ENCODE results near the gene FHAD1. TPM values are rescaled to one million over a fixed set of nuclear protein-coding genes. Genes with fewer than 3 reads are reported as not detected.

The FHAD1 gene
- total and polyA plus RNA-seq, 9 of the 15 experiments (the other 6 are each of a cell fraction or from before 2014, with no cell fraction given): 0.32 to 2.1 (median 1.5) TPM; not detected in 1

GRCh38 chr1:15201849-15202551 lies 45.0 kb upstream of the FHAD1 start:
- no TSS peak for BruUV-seq (replicated peaks)
- intact Hi-C loops (cut with micrococcal nuclease) (no loop called here), in situ Hi-C loops (cut with MboI) (no loop called here)
- Histone ChIP-seq H3K27me3 (ENCODE audit: control insufficient read depth in 2 of 2, insufficient read depth in 2 of 2, low read length in 2 of 2) (peaks cover 28 to 86% of the 10 kb centered on the region in 2 experiments), H3K4me3 (no peak overlapping the region), H3K9me1 (ENCODE audit: control insufficient read depth, insufficient read depth, low read length) (no peaks in the 10 kb centered on the region), H3K36me3 (ENCODE audit: control insufficient read depth, insufficient read depth, low read length) (no peaks in the 10 kb centered on the region), H3K4me2 (ENCODE audit: insufficient read depth, low read length) (no peak overlapping the region), H3K9ac (ENCODE audit: insufficient read depth in 1 of 2, low read depth in 2 of 2, low read length in 2 of 2) (no peak overlapping the region), H3K4me1 (replicated peaks in 1 of 2; ENCODE audit: control insufficient read depth in 2 of 2, insufficient read depth in 2 of 2, low read length in 2 of 2) (no peaks in the 10 kb centered on the region; a peak in 1 of 5 replicates), H3K9me3 (replicated peaks; ENCODE audit: control insufficient read depth, insufficient read depth, low read depth, low read length) (no peaks in the 10 kb centered on the region), H3K27ac (ENCODE audit: extremely low read depth, low read depth, low read length) (no peak overlapping the region), H4K20me1 (replicated peaks; ENCODE audit: control insufficient read depth, insufficient read depth, low read length) (peaks cover 3% of the 10 kb centered on the region; the same call in 1 of the 2 replicates), H3K79me2 (ENCODE audit: control insufficient read depth, insufficient read depth, low read length) (no peaks in the 10 kb centered on the region), H2AFZ (ENCODE audit: low read depth, low read length) (no peak overlapping the region)
- no peak for ATAC-seq
- POLR2A ChIA-PET: interaction anchor here (0.6 to 0.9 kb wide), 2 partner anchors 34 to 852 kb away, joined by 3 read pairs; no protein-coding TSS in a partner anchor
- WGBS (ENCODE audit: insufficient coverage, low coverage, missing lambda C conversion rate): 4% methylated on average over 13 of the region's 13 CpGs
- no peak for FAIRE-seq
- CTCF ChIA-PET (ENCODE audit: low intra/inter-chr PET ratio): no interaction called here
- no peak for DNase-seq (ENCODE audit: extremely low read depth in 1 of 4, low spot score in 3 of 4)
- TF ChIP-seq JUN (IDR thresholded peaks at IDR 0.05; ENCODE audit: borderline replicate concordance, low read depth, low read length) (no peak), JUN (CRISPR knock-in tag; IDR thresholded peaks at IDR 0.05; ENCODE audit: borderline replicate concordance) (no peak), ZNF695 (CRISPR knock-in tag; IDR thresholded peaks at IDR 0.05) (no peak), FOSL1 (tag; conservative IDR thresholded peaks at IDR 0.05) (no peak), RREB1 (CRISPR knock-in tag; IDR thresholded peaks at IDR 0.05) (no peak), TBL1XR1 (IDR thresholded peaks at IDR 0.05; ENCODE audit: low read length in 2 of 2) (no peak), HCFC1 (IDR thresholded peaks at IDR 0.05; ENCODE audit: low read depth, low read length) (no peak), ZNF133 (CRISPR knock-in tag; IDR thresholded peaks at IDR 0.05) (no peak), CREB5 (CRISPR knock-in tag; IDR thresholded peaks at IDR 0.05) (no peak), ZZZ3 (IDR thresholded peaks at IDR 0.05) (no peak)
- TF ChIP-seq, protein P1, sequence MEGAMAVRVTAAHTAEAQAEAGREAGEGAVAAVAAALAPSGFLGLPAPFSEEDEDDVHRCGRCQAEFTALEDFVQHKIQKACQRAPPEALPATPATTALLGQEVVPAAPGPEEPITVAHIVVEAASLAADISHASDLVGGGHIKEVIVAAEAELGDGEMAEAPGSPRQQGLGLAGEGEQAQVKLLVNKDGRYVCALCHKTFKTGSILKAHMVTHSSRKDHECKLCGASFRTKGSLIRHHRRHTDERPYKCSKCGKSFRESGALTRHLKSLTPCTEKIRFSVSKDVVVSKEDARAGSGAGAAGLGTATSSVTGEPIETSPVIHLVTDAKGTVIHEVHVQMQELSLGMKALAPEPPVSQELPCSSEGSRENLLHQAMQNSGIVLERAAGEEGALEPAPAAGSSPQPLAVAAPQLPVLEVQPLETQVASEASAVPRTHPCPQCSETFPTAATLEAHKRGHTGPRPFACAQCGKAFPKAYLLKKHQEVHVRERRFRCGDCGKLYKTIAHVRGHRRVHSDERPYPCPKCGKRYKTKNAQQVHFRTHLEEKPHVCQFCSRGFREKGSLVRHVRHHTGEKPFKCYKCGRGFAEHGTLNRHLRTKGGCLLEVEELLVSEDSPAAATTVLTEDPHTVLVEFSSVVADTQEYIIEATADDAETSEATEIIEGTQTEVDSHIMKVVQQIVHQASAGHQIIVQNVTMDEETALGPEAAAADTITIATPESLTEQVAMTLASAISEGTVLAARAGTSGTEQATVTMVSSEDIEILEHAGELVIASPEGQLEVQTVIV (CRISPR knock-in tag; IDR thresholded peaks at IDR 0.05; ENCODE audit: borderline replicate concordance): no peak

Data from K562 (cell line).